K562 (cell line): ENCODE measurements around the gene PLCG2. TPM values are rescaled to one million over a fixed set of nuclear protein-coding genes. Genes with fewer than 3 reads are reported as not detected.
A peak's percentile ranks its signal among the peaks of the same experiment; 100 is the strongest.

Experiments
- FOXP4 ChIP-seq: sonication (generic); formaldehyde crosslinking; IDR thresholded peaks from 2 replicates; pipeline ENCODE4 v1.8.0; 2022; ENCODE audit warnings: mild to moderate bottlenecking, missing genetic modification reagents, borderline replicate concordance
- GATAD2A ChIP-seq: fragments of 450-650 bp; IDR thresholded peaks from 2 replicates; pipeline ENCODE4 v1.6.1; 2017
- HDAC2 ChIP-seq: fragments of 450-650 bp; IDR thresholded peaks from 2 replicates; pipeline ENCODE4 v1.6.1; 2016; ENCODE audit warnings: mild to moderate bottlenecking
- HMG20A ChIP-seq: fragments of 450-650 bp; formaldehyde crosslinking; conservative IDR thresholded peaks from 2 replicates; pipeline ENCODE4 v1.4.0; 2020; ENCODE audit warnings: mild to moderate bottlenecking, mixed read lengths
- HNRNPH1 ChIP-seq: fragments of 200-400 bp; formaldehyde crosslinking; optimal IDR thresholded peaks from 2 replicates; pipeline ENCODE3; 2017; ENCODE audit warnings: low read depth, mild to moderate bottlenecking, low read length, moderate library complexity
- KDM2B ChIP-seq: fragments of 250-450 bp; sonication (Bioruptor Pico); IDR thresholded peaks from 2 replicates; pipeline ENCODE4 v1.8.0; 2021; ENCODE audit warnings: mild to moderate bottlenecking, moderate library complexity
- MAFK ChIP-seq: IDR thresholded peaks from 2 replicates; pipeline ENCODE4 v1.6.1; 2011; ENCODE audit warnings: low read length, improper control_type of control experiment
- MAZ ChIP-seq, 2 experiments: fragments of 450-650 bp in 1 of 2; sonication (generic) in 1 of 2; formaldehyde crosslinking; IDR thresholded peaks in 1 of 2; conservative IDR thresholded peaks in 1 of 2; 2 replicates each; pipeline versions ENCODE4 v1.4.0 to v1.5.0; 2020; ENCODE audit warnings: mild to moderate bottlenecking in 1 of 2, missing genetic modification reagents in 1 of 2
- MTA3 ChIP-seq: fragments of 450-650 bp; formaldehyde crosslinking; IDR thresholded peaks from 2 replicates; pipeline ENCODE4 v1.6.1; 2017; ENCODE audit warnings: mild to moderate bottlenecking, borderline replicate concordance
- NEUROD1 ChIP-seq: fragments of 150-350 bp; IDR thresholded peaks from 2 replicates; pipeline ENCODE4 v1.6.1; 2014; ENCODE audit warnings: borderline replicate concordance, low read length, low read depth; ENCODE audit not compliant: partially characterized antibody
- NFE2 ChIP-seq: IDR thresholded peaks from 2 replicates; pipeline ENCODE4 v1.6.1; 2014; ENCODE audit warnings: antibody characterized with exemption, low read depth
- PRDM10 ChIP-seq: fragments of 450-650 bp; IDR thresholded peaks from 2 replicates; pipeline ENCODE4 v1.6.1; 2018; ENCODE audit not compliant: partially characterized antibody
- RBM15 ChIP-seq: fragments of 200-400 bp; formaldehyde crosslinking; IDR thresholded peaks from 2 replicates; pipeline ENCODE4 v1.6.1; 2018; ENCODE audit warnings: mild to moderate bottlenecking, low read length, moderate library complexity; ENCODE audit not compliant: insufficient read depth
- SMAD4 ChIP-seq: fragments of 250-450 bp; sonication (Bioruptor Pico); conservative IDR thresholded peaks from 2 replicates; pipeline ENCODE4 v1.8.0; 2021; ENCODE audit warnings: inconsistent platforms, mild to moderate bottlenecking, moderate library complexity
- TRIM25 ChIP-seq: fragments of 450-650 bp; IDR thresholded peaks from 2 replicates; pipeline ENCODE4 v1.7.0; 2016; ENCODE audit warnings: borderline replicate concordance
- U2AF2 ChIP-seq: fragments of 200-400 bp; formaldehyde crosslinking; optimal IDR thresholded peaks from 2 replicates; pipeline ENCODE3; 2017; ENCODE audit warnings: low read depth, mild to moderate bottlenecking, low read length
- ZBTB2 ChIP-seq: fragments of 450-650 bp; IDR thresholded peaks from 2 replicates; pipeline ENCODE4 v1.6.1; 2016; ENCODE audit warnings: antibody characterized with exemption
- ZNF232 ChIP-seq: sonication (generic); formaldehyde crosslinking; IDR thresholded peaks from 2 replicates; pipeline ENCODE4 v1.8.0; 2022; ENCODE audit warnings: mild to moderate bottlenecking, missing genetic modification reagents
- ZNF274 ChIP-seq: IDR thresholded peaks from 2 replicates; pipeline ENCODE4 v1.6.1; 2011; ENCODE audit warnings: low read depth, mild to moderate bottlenecking, low read length, moderate library complexity, borderline replicate concordance
- ZNF316 ChIP-seq: fragments of 450-650 bp; IDR thresholded peaks from 2 replicates; pipeline ENCODE4 v1.6.1; 2016
- polyA plus RNA-seq, 8 experiments: library from polyadenylated mRNA; depleted of rRNA in 4 of 8; stranded (reverse) in 5 of 8; unstranded in 3 of 8; fragments of >200 nt; fragmentation: Nextera tagmentation in 2 of 8; fragmentation: Illumina TruSeq in 1 of 8; extraction: Ambion mirVana in 2 of 8; extraction: Trizol in 1 of 8; gene quantifications; 2 replicates each; pipeline versions ENCODE4 v1.2.1 to v1.2.3, GENCODE V29; 2011 to 2014; ENCODE audit warnings: inconsistent platforms in 1 of 8, missing spikeins in 1 of 8
- total RNA-seq, 7 experiments: library from RNA; depleted of rRNA in 6 of 7; stranded (reverse); fragments of >200 nt in 6 of 7; fragmentation: Illumina TruSeq in 2 of 7; extraction: Trizol in 2 of 7; gene quantifications; 2 replicates each; pipeline versions ENCODE4 v1.2.1 to v1.2.3, GENCODE V29; 2011 to 2021; ENCODE audit warnings: low replicate concordance in 1 of 7

PLCG2 gene
- total and polyA plus RNA-seq, 9 of the 15 experiments (the other 6 are each of a cell fraction or from before 2014, with no cell fraction given), result 0.94 to 7.1 (median 3.1) TPM

GRCh38 chr16:81848306-81848853, 69.3 kb downstream of the PLCG2 start (continued):
- no peak for TF ChIP-seq FOXP4
- TF ChIP-seq SMAD4 (CRISPR knock-in tag), result 0 out of 2 replicates have a peak, but pooled peaks have one; percentile 21
- TF ChIP-seq TRIM25, result no peak
- TF ChIP-seq GATAD2A, result no peak
- TF ChIP-seq ZBTB2, result no peak
- TF ChIP-seq HNRNPH1, result no peak
- 0 out of 2 replicates have a peak, but pooled peaks have one; percentile 28 for TF ChIP-seq ZNF316
- no peak for TF ChIP-seq RBM15
- TF ChIP-seq HDAC2, result no peak
- TF ChIP-seq ZNF232, result no peak
- TF ChIP-seq MAZ (CRISPR knock-in tag; conservative IDR thresholded peaks at IDR 0.05 in 1 of 2, IDR thresholded peaks at IDR 0.05 in 1 of 2), result peak; percentile 16 to 32; a peak in 1 of 4 replicates
- no peak for TF ChIP-seq KDM2B
- TF ChIP-seq U2AF2, result no peak
- TF ChIP-seq MAFK, result 0 out of 2 replicates have a peak, but pooled peaks have one; percentile 14
- TF ChIP-seq NEUROD1, result no peak
- no peak for TF ChIP-seq ZNF274
- TF ChIP-seq NFE2, result 0 out of 2 replicates have a peak, but pooled peaks have one; percentile 3
- 0 out of 2 replicates have a peak, but pooled peaks have one; percentile 32 for TF ChIP-seq MTA3
- peak; percentile 89 for TF ChIP-seq PRDM10
- no peak for TF ChIP-seq HMG20A (CRISPR knock-in tag)
